Measurements from ENCODE around the gene LRRTM2. TPM values are rescaled to one million over a fixed set of nuclear protein-coding genes. Genes with fewer than 3 reads are reported as not detected.

The LRRTM2 gene
- total and polyA plus RNA-seq, 2 donors (not counting 3 experiments of a cell fraction or from before 2014, with no cell fraction given), result 0.06 to 0.20 TPM

DNA sequence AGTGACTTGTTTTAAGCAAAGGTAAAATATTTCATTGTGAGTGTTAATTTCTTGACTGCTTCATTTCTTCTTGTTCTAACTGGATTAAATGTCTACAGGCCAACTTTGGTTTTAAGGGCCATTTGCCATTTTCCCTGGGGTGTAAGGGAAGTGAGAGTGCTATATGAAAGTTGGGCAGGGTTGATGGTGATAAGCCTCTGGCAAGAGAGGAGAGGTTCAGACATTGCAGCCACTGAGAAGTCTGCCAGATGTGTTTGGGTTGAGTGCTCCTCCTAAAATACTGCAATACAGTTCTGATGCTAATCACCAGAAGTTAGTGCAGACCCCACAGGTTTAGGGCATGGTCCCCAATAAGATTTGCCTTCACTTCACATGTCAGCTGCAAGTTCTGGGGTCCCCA lies 14.9 kb upstream of the LRRTM2 start:
- intact Hi-C loops (cut with micrococcal nuclease), result no loop called here
- Histone ChIP-seq H3K4me3 (replicated peaks in 1 of 3; ENCODE audit: insufficient read depth in 1 of 3, low read depth in 1 of 3, low read length in 3 of 3) (no peak overlapping the region), H3K79me2 (ENCODE audit: control insufficient read depth, insufficient read depth, low read length) (peaks cover 4% of the 10 kb centered on the region), H3K9ac (replicated peaks; ENCODE audit: extremely low read depth, insufficient read depth, low read length) (no peak overlapping the region), H4K20me1 (replicated peaks; ENCODE audit: control insufficient read depth, extremely low read depth, insufficient read depth, low read length) (no peaks in the 10 kb centered on the region), H3K4me2 (ENCODE audit: insufficient read depth, low read length) (no peak overlapping the region), H3K27ac (ENCODE audit: insufficient read depth, low read depth, low read length) (no peak overlapping the region), H2AFZ (ENCODE audit: low read depth, low read length) (no peak overlapping the region), H3K4me1 (ENCODE audit: control insufficient read depth, extremely low read depth, insufficient read depth, low read length) (no peaks in the 10 kb centered on the region), H3K36me3 (ENCODE audit: control insufficient read depth in 2 of 2, extremely low read depth in 1 of 2, insufficient read depth in 2 of 2, low read length in 2 of 2) (peaks cover 20 to 26% of the 10 kb centered on the region in 2 experiments), H3K9me3 (replicated peaks; ENCODE audit: control insufficient read depth, insufficient read depth, low read length) (no peaks in the 10 kb centered on the region), H3K27me3 (ENCODE audit: control insufficient read depth in 2 of 2, insufficient read depth in 2 of 2, low read length in 2 of 2) (no peaks in the 10 kb centered on the region), H3K9me1 (replicated peaks; ENCODE audit: control insufficient read depth, extremely low read depth, insufficient read depth, low read length) (no peaks in the 10 kb centered on the region)
- BruUV-seq (replicated peaks), result no TSS peak
- no peak for DNase-seq (ENCODE audit: low read depth, low spot score)
- POLR2A ChIA-PET, result no interaction called here
- TF ChIP-seq, protein P1, sequence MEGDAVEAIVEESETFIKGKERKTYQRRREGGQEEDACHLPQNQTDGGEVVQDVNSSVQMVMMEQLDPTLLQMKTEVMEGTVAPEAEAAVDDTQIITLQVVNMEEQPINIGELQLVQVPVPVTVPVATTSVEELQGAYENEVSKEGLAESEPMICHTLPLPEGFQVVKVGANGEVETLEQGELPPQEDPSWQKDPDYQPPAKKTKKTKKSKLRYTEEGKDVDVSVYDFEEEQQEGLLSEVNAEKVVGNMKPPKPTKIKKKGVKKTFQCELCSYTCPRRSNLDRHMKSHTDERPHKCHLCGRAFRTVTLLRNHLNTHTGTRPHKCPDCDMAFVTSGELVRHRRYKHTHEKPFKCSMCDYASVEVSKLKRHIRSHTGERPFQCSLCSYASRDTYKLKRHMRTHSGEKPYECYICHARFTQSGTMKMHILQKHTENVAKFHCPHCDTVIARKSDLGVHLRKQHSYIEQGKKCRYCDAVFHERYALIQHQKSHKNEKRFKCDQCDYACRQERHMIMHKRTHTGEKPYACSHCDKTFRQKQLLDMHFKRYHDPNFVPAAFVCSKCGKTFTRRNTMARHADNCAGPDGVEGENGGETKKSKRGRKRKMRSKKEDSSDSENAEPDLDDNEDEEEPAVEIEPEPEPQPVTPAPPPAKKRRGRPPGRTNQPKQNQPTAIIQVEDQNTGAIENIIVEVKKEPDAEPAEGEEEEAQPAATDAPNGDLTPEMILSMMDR (IDR thresholded peaks at IDR 0.05; ENCODE audit: extremely low read depth in 1 of 2, insufficient read depth in 1 of 2, low read depth in 1 of 2, low read length in 2 of 2), result no peak
- no peak for TF ChIP-seq POLR2A (IDR thresholded peaks at IDR 0.05; ENCODE audit: low read depth, low read length)
- CTCF ChIA-PET, result no interaction called here
- no peak for FAIRE-seq
- dilution Hi-C loops (cut with MboI; ENCODE audit: extremely low pct_ligation_motif_present, low sequenced_read_pairs), result no loop called here

DNA sequence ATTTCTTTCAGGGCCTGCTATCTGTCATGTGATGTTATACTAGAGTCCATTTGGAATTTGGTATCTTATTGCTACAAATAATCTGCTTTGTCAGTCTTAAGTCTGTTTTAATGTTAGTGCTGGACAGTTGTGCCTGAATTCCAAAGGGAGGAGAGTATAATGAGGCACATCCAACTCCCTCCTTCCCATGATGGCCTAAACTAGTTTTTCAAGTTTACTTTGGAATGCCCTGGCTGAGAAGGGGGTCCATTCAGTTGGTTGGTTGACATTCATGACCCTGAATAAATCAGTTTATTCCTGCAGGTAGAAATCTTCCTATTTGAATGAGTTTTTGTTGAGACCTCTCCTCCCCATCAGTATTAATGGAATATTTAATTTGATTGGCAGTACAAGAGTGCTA lies 9.4 kb upstream of the LRRTM2 start:
- Histone ChIP-seq H3K36me3 (ENCODE audit: control insufficient read depth in 2 of 2, extremely low read depth in 1 of 2, insufficient read depth in 2 of 2, low read length in 2 of 2) (peaks cover 12 to 19% of the 10 kb centered on the region in 2 experiments), H3K27ac (ENCODE audit: insufficient read depth, low read depth, low read length) (no peak overlapping the region), H3K4me3 (replicated peaks in 1 of 3; ENCODE audit: insufficient read depth in 1 of 3, low read depth in 1 of 3, low read length in 3 of 3) (no peak overlapping the region), H3K4me1 (ENCODE audit: control insufficient read depth, extremely low read depth, insufficient read depth, low read length) (no peaks in the 10 kb centered on the region), H3K9me1 (replicated peaks; ENCODE audit: control insufficient read depth, extremely low read depth, insufficient read depth, low read length) (no peaks in the 10 kb centered on the region), H3K9me3 (replicated peaks; ENCODE audit: control insufficient read depth, insufficient read depth, low read length) (no peaks in the 10 kb centered on the region), H3K9ac (replicated peaks; ENCODE audit: extremely low read depth, insufficient read depth, low read length) (no peak overlapping the region), H3K79me2 (ENCODE audit: control insufficient read depth, insufficient read depth, low read length) (peaks cover 53% of the 10 kb centered on the region), H4K20me1 (replicated peaks; ENCODE audit: control insufficient read depth, extremely low read depth, insufficient read depth, low read length) (peaks cover 4% of the 10 kb centered on the region), H3K27me3 (ENCODE audit: control insufficient read depth in 2 of 2, insufficient read depth in 2 of 2, low read length in 2 of 2) (no peaks in the 10 kb centered on the region), H2AFZ (ENCODE audit: low read depth, low read length) (no peak overlapping the region), H3K4me2 (ENCODE audit: insufficient read depth, low read length) (no peak overlapping the region)
- DNase-seq (ENCODE audit: low read depth, low spot score) (no peak), FAIRE-seq (no peak)
- BruUV-seq (replicated peaks), result no TSS peak
- dilution Hi-C loops (cut with MboI; ENCODE audit: extremely low pct_ligation_motif_present, low sequenced_read_pairs), result no loop called here
- ChIA-PET POLR2A (no interaction called here), CTCF (interaction anchor here (1.3 kb wide), 1 partner anchor 13 kb away, joined by 4 read pairs; no protein-coding TSS in a partner anchor)
- TF ChIP-seq, protein P2, sequence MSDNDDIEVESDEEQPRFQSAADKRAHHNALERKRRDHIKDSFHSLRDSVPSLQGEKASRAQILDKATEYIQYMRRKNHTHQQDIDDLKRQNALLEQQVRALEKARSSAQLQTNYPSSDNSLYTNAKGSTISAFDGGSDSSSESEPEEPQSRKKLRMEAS (IDR thresholded peaks at IDR 0.05; ENCODE audit: insufficient read depth, insufficient read length), result no peak
- TF ChIP-seq FOS (IDR thresholded peaks at IDR 0.05; ENCODE audit: borderline replicate concordance, insufficient read depth, low read length) (no peak), POLR2A (IDR thresholded peaks at IDR 0.05; ENCODE audit: low read depth, low read length) (no peak), POLR2AphosphoS5 (IDR thresholded peaks at IDR 0.05; ENCODE audit: insufficient read depth, low read depth, low read length) (no peak), JUN (IDR thresholded peaks at IDR 0.05; ENCODE audit: borderline replicate concordance, insufficient read depth, insufficient read length, low read depth) (no peak), GATA2 (IDR thresholded peaks at IDR 0.05; ENCODE audit: insufficient read depth, insufficient read length, low read depth, low read length) (no peak)
- TF ChIP-seq, protein P1 (IDR thresholded peaks at IDR 0.05; ENCODE audit: extremely low read depth in 1 of 2, insufficient read depth in 1 of 2, low read depth in 1 of 2, low read length in 2 of 2), result no peak
- intact Hi-C loops (cut with micrococcal nuclease), result no loop called here

All from endothelial cell of umbilical vein (primary cell).